Natural killer cell (primary cell): Measurements from ENCODE around the gene LSM5. TPM values are rescaled to one million over a fixed set of nuclear protein-coding genes. Genes with fewer than 3 reads are reported as not detected.
A peak's percentile ranks its signal among the peaks of the same experiment; 100 is the strongest.

Source experiments
- ATAC-seq, 3 donors: fragments of 150-1000 bp in 2 of 3; fragments of 200-7000 bp in 1 of 3; cut with Tn5 transposase; 1 replicate in 1 of 3; 2 replicates in 2 of 3; pipeline ENCODE4 v1.10.0; 2021; ENCODE audit warnings: mild to moderate bottlenecking in 2 of 3, moderate library complexity in 2 of 3
- DNase-seq, 2 donors: peaks; one replicate each; pipeline versions ENCODE4 v3.0.0 to v3.0.0-alpha.2; 2013 to 2021; ENCODE audit warnings: mixed read lengths in 1 of 2
- H3K27ac ChIP-seq: one replicate; pipeline ENCODE4 v1.5.1; 2013; ENCODE audit warnings: mild to moderate bottlenecking, low read length
- H3K27me3 ChIP-seq: one replicate; pipeline ENCODE4 v1.6.1; 2013; ENCODE audit warnings: low read length; ENCODE audit not compliant: control insufficient read depth, insufficient read depth
- H3K36me3 ChIP-seq: one replicate; pipeline ENCODE4 v1.6.1; 2013; ENCODE audit warnings: low read length; ENCODE audit not compliant: control insufficient read depth, insufficient read depth
- H3K4me1 ChIP-seq: one replicate; pipeline ENCODE4 v1.6.1; 2013; ENCODE audit warnings: low read length; ENCODE audit not compliant: control insufficient read depth, insufficient read depth
- H3K4me3 ChIP-seq: one replicate; pipeline ENCODE4 v1.5.1; 2013; ENCODE audit warnings: low read length
- H3K9me3 ChIP-seq: one replicate; pipeline ENCODE4 v1.6.1; 2013; ENCODE audit warnings: low read length; ENCODE audit not compliant: control insufficient read depth, insufficient read depth
- H3K27ac Mint-ChIP-seq, 2 donors: one replicate each; pipeline ENCODE4 v1.8.0; 2022; ENCODE audit warnings: mild to moderate bottlenecking in 2 of 2, mixed read lengths in 2 of 2, moderate library complexity in 1 of 2
- H3K27me3 Mint-ChIP-seq, 2 donors: one replicate each; pipeline ENCODE4 v1.8.0; 2022; ENCODE audit warnings: low read depth in 2 of 2, mixed read lengths in 2 of 2
- H3K36me3 Mint-ChIP-seq: one replicate; pipeline ENCODE4 v1.8.0; 2022; ENCODE audit warnings: mixed read lengths
- H3K4me1 Mint-ChIP-seq, 2 donors: one replicate each; pipeline ENCODE4 v1.8.0; 2022; ENCODE audit warnings: mixed read lengths in 2 of 2
- H3K4me3 Mint-ChIP-seq: one replicate; pipeline ENCODE4 v1.8.0; 2022; ENCODE audit warnings: mild to moderate bottlenecking, moderate library complexity, mixed read lengths
- H3K9me3 Mint-ChIP-seq, 2 donors: one replicate each; pipeline ENCODE4 v1.8.0; 2022; ENCODE audit warnings: mixed read lengths in 2 of 2
- WGBS: methylation state at CpG from one replicate; pipeline ENCODE4 v1.1.7; 2013; ENCODE audit warnings: missing lambda C conversion rate; ENCODE audit not compliant: insufficient coverage; 5-methylcytosine and 5-hydroxymethylcytosine counted together
- intact Hi-C: fragments of 100-400 bp; cut with micrococcal nuclease; formaldehyde crosslinking; loops from one replicate; pipeline ENCODE4 v1.14.2; 2022
- total RNA-seq, 4 donors: library from RNA; stranded (reverse); fragments of 120-200 nt in 1 of 4; gene quantifications; one replicate each; pipeline versions ENCODE4 v1.2.3 to v1.2.4, GENCODE V29; 2013 to 2022
- TF ChIP-seq, protein P1 (sequence below): fragments of 200-600 bp; IDR thresholded peaks from one replicate; pipeline ENCODE4 v1.8.0; 2022; ENCODE audit warnings: antibody characterized with exemption

The LSM5 gene
- total RNA-seq, 3 donors from 2014 or later (not counting 1 experiment from before 2014, with no cell fraction given) = 16.0 to 21.2 (median 21.1) TPM

DNA sequence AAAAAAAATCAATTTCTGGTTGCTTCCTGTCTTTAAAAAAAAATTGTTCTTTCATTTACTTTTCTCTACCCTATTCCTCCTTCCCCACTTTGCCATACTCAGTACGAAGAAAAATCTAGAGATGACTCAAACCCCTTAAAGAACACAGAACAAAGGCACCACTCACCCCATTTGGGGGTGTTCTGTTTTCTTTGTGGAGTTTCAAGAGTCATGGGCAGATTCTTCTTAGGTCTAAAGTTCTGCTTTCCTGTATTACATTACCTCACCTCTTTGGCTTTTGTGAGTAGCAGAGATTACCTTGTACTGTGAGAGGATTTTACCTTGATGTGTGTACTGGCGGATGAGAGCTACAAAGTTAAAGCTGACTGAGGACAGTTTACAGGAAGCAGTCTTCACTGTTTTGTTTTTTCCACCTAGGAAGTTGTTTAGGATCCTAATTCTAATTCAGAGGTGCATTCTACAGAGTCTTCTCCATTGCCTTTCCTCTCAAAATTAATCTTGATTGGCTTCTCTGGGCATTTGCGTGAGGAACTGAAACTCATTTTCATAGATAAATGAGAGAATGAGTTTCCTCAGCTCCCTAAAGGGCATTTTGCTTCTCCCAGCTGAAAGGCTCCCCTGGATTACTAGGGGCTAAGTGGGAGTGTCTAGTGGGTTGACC is 25.8 kb upstream of the LSM5 start:
- TF ChIP-seq, protein P1, sequence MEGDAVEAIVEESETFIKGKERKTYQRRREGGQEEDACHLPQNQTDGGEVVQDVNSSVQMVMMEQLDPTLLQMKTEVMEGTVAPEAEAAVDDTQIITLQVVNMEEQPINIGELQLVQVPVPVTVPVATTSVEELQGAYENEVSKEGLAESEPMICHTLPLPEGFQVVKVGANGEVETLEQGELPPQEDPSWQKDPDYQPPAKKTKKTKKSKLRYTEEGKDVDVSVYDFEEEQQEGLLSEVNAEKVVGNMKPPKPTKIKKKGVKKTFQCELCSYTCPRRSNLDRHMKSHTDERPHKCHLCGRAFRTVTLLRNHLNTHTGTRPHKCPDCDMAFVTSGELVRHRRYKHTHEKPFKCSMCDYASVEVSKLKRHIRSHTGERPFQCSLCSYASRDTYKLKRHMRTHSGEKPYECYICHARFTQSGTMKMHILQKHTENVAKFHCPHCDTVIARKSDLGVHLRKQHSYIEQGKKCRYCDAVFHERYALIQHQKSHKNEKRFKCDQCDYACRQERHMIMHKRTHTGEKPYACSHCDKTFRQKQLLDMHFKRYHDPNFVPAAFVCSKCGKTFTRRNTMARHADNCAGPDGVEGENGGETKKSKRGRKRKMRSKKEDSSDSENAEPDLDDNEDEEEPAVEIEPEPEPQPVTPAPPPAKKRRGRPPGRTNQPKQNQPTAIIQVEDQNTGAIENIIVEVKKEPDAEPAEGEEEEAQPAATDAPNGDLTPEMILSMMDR = no peak
- H3K4me3 Mint-ChIP-seq = no peak overlapping the region

DNA sequence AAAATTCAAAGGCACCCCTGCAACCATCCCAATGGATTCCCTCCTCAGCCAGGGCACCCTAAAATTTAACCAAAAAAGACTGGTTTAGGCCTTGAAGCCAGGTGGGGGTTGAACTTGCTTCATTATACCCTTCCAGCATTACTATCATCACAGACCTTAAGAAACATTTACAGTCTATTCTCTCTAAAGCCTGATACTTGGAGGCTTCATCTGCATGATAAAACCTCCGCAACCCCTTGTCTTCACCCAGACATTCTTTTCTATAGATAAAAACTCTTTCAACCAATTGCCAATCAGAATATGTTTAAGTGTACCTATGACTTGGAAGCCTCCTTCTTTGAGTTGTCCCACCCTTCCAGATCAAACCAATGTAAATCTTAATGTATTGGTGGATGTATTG is 23.0 kb upstream of the LSM5 start:
- Mint-ChIP-seq H3K4me1 (peaks cover 73 to 79% of the 10 kb centered on the region in 2 donors), H3K27me3 (no peaks in the 10 kb centered on the region), H3K36me3 (no peaks in the 10 kb centered on the region), H3K9me3 (no peaks in the 10 kb centered on the region), H3K27ac (peak overlapping the region; percentile 34 to 68), H3K4me3 (no peak overlapping the region)
- no peak overlapping the region for H3K27ac ChIP-seq
- H3K27me3 ChIP-seq = no peaks in the 10 kb centered on the region
- H3K9me3 ChIP-seq = no peaks in the 10 kb centered on the region
- WGBS = 100% methylated on average over 1 of the region's 1 CpG
- peaks cover 3% of the 10 kb centered on the region for H3K4me1 ChIP-seq
- TF ChIP-seq, protein P1 = no peak
- H3K36me3 ChIP-seq = peaks cover 3% of the 10 kb centered on the region
- ATAC-seq (no peak), DNase-seq (no peak)
- intact Hi-C loops = no loop called here
- no peak overlapping the region for H3K4me3 ChIP-seq

More for the DNA sequence above, 25.8 kb upstream of the LSM5 start:
- peaks cover 2 to 3% of the 10 kb centered on the region in 2 donors for H3K9me3 Mint-ChIP-seq
- peaks cover 9% of the 10 kb centered on the region for H3K36me3 Mint-ChIP-seq
- Histone ChIP-seq H3K9me3 (peaks cover 14% of the 10 kb centered on the region), H3K27ac (no peak overlapping the region), H3K36me3 (no peaks in the 10 kb centered on the region), H3K4me1 (peaks cover 3% of the 10 kb centered on the region), H3K4me3 (no peak overlapping the region), H3K27me3 (no peaks in the 10 kb centered on the region)
- H3K27ac Mint-ChIP-seq = peak overlapping the region; percentile 68 to 78
- H3K27me3 Mint-ChIP-seq = no peaks in the 10 kb centered on the region
- H3K4me1 Mint-ChIP-seq = peaks cover 66 to 75% of the 10 kb centered on the region in 2 donors
- DNase-seq = peak in 1 of 2 donors; percentile 25
- 100% methylated on average over 1 of the region's 3 CpGs for WGBS
- ATAC-seq = no peak
- intact Hi-C loops = no loop called here

DNA sequence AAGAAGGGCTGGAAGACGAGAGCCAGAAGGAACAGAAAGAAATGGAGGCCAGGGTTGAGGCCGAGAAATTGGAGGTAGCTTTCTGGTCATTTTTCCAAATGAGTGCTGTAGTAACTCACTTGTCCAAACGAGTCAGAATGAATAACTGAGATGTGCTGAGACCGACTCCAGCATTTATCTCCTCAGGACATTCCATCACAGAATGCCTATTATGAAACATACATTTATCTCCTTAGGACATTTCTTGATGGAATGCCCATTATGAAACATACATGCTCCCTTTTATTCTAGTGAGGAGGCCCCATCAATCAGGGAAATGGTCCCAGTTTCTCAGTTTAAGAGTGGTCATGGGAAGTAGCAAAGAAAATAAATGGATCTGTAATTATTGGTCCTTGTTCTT is 21.6 kb upstream of the LSM5 start:
- H3K36me3 Mint-ChIP-seq = no peaks in the 10 kb centered on the region
- Histone ChIP-seq H3K4me1 (peaks cover 3% of the 10 kb centered on the region), H3K9me3 (no peaks in the 10 kb centered on the region), H3K4me3 (no peak overlapping the region), H3K36me3 (peaks cover 3% of the 10 kb centered on the region), H3K27ac (no peak overlapping the region), H3K27me3 (no peaks in the 10 kb centered on the region)
- peaks cover 86 to 88% of the 10 kb centered on the region in 2 donors for H3K4me1 Mint-ChIP-seq
- H3K27me3 Mint-ChIP-seq = no peaks in the 10 kb centered on the region
- ATAC-seq (no peak), DNase-seq (no peak)
- 96% methylated on average over 4 of the region's 4 CpGs for WGBS
- TF ChIP-seq, protein P1 = no peak
- peak overlapping the region; percentile 34 to 68 for H3K27ac Mint-ChIP-seq
- intact Hi-C loops = no loop called here
- H3K9me3 Mint-ChIP-seq = no peaks in the 10 kb centered on the region
- H3K4me3 Mint-ChIP-seq = no peak overlapping the region

DNA sequence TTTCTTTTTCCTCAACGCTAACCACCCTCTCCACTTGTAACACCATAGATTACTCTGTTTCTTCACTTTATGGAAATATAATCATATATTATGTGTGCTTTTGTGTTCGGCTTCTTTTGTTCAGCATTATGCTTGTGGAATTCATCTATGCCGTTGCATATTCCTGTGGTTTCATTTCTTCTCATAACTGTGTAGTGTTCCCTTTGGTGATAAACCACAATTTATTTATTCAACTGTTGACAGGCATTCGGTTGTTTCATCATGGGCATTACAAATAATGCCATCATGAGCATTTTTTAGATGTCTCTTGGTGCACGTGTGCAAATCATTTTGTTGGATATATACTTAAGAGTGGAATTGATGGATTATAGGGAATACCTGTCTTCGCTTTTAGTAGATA is 17.2 kb upstream of the LSM5 start:
- intact Hi-C loops = no loop called here
- peaks cover 8% of the 10 kb centered on the region for H3K4me1 ChIP-seq
- Mint-ChIP-seq H3K4me3 (no peak overlapping the region), H3K27me3 (no peaks in the 10 kb centered on the region), H3K9me3 (no peaks in the 10 kb centered on the region), H3K36me3 (no peaks in the 10 kb centered on the region), H3K4me1 (peaks cover 59 to 63% of the 10 kb centered on the region in 2 donors), H3K27ac (peak overlapping the region; percentile 34 to 46)
- ATAC-seq (no peak), DNase-seq (no peak)
- TF ChIP-seq, protein P1 = no peak
- no peak overlapping the region for H3K4me3 ChIP-seq
- H3K27me3 ChIP-seq = no peaks in the 10 kb centered on the region
- no peak overlapping the region for H3K27ac ChIP-seq
- WGBS = 84% methylated on average over 4 of the region's 6 CpGs
- H3K9me3 ChIP-seq = no peaks in the 10 kb centered on the region
- H3K36me3 ChIP-seq = peaks cover 3% of the 10 kb centered on the region
